Activated CD4-positive, alpha-beta T cell treated with anti-CD3 and anti-CD28 coated beads for 24 hours (primary cell): ENCODE results near the gene CDH4.
A peak's percentile ranks its signal among the peaks of the same experiment; 100 is the strongest.

ENCODE experiments used
- DNase-seq, 2 donors: peaks; one replicate each; pipeline ENCODE4 v3.0.0-alpha.2; 2020; ENCODE audit warnings: low read depth in 2 of 2

CDH4 gene

DNA sequence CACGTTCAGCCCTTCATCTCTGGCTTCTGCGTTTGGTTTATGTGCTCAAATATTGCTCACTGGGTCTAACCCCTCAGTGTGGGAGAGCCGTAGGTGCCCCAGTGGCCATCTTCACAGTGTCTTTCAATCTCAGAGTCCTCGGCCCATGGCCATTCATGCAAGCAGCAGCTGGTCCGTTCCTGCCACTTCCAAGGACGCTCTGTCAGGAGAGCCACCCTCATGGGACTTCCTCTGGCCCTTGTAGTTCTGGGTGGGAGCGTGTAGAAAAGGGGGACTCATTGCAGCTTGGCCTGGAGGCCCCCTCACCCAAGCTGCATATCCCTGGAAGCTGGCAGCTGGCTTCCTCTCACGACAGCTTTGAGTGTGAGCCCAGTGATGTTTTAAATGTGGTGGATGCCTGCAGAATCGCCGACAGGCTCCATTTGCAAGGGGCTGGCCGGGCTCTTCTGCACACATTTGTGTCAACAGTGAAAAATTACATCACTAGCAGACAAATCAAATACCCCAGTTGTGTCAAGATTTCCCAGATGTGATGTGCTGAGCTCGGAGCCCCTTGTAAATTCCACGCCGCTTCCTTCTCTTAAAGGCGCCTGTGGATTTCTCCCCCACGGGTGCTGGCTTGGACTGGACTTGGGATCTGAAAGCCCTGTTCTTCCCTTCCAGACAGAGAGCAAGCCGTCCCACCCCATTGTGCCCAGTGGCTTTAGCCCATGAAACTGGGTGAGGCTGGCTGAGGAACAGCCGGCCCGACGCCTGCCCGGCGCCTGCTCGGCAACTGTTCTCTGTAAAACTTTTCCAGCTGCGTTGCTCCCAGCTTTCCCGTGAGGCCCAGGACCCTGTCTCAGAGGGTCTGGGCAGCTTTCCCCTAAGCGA is 453.6 kb downstream of the CDH4 start:
- DNase-seq = no peak

DNA sequence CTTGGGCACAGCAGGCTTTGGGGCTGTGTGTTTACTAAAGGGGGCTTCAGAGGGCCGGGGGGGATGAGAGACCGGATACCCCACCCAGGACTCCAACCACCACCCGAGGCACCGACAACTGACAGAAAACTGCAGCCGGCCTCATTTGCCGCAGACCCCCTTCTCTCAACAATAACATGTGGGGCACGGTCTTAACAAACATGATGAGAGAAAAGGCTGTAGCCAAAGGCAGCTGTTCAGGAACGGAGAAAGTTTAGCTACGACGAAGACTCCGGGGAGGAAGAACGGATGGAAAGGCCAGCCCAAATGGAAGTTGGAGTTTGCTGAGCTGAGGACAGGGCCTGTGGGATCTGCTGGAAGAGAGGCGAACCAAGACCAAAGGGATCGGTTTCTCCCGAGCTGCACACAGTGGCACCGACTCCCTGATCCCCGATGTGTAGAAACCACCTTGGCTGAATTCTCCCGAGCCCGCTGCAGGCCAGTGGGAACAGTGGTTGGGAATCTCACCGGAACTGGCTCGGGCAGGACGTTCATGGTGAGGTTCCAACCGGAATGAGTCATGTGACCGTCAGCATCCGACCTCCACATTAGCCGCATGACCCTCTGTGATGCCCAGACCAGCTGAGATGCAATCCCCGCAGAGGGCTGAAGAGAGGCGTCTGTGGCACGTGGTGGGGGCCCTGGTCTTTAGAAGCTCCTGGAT is 454.3 kb downstream of the CDH4 start:
- no peak for DNase-seq

DNA sequence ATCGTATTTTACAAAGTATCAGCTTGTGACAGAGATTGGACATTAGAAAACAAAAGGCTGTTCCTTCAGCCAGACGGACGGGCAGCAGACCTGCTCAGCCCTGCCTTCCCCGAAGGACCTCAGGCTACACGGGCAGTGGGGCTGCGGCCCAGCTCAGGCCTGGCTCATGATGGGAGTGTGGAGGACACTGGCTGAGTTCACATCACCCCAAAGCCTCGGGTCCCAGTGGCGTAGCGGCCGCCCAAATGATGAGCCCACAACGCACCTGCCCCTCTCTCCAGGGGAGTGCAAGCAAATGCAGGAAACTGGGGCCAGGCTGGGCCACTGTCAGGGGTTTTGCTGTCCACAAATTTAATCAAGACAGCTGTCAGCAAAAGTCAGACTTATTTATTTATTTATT is 456.8 kb downstream of the CDH4 start:
- DNase-seq = no peak

DNA sequence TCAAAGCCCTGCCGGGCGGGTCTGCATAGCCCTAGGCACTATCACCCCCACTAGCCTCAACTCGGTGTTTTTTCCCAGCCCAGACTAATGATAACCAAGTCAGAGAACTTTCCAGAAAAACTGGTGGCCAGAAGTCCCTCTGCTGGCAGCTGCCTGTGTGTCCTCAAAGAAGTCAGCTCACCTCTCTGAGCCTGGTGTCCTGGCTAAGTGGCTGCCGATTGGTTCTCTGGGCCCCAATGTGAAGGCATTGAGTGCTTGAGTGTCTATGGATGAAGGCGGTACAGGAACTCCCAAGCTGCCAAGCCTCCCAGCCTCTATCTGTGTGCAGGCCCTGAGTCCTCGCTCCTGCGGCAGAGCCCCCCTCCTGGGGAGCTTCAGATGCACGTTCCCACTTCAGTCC is 458.0 kb downstream of the CDH4 start:
- DNase-seq = no peak

DNA sequence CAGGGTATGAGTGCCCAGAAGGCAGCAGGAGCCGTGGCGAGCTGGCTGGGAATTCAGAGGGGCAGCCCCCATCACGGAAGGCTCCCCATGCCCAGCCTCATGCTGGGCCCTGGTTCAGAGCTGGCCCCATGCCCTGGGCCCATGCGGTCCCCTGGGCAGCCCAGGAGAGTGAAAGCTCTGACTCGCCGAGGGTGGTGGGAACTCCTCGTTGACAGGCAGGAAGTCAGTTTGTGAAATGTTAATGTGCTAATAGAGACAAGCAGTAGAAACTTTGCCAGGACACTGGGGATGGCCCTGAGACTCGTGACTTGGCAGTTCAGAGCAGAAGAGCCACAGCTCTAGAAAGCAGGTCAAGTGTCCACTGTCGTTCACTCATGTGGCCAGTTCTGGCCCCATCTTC is 460.6 kb downstream of the CDH4 start:
- DNase-seq = no peak

DNA sequence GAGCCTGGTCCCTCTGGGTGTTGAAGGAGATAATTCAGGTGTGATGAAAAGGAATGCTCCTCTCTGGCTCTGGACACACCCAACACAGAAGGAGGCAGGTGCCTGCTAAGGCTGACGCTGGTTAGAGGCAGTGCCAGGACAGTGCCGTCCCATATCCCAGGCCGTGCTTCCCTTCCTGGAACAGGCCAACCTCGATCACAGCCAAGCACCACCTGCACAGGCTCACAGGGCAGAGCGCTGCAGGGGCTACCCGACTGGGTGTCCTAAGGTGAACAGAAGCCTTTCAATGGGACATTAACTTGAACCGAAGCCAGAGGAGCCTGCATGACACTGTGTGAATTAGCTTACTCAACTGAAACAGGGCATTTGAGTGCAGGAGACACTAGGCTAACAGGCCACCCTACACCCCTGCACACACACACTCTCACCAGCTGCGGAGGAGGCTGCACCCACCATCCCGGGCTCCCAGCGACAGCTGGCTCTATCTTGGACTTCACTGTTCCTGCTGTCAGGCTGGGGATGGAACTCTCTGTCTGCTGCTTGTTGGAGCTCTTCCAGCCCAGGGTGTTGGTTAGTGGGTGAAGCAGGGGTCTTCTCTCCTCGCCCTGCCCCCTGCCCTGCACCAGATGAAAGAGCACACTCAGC is 466.4 kb downstream of the CDH4 start:
- DNase-seq = no peak

DNA sequence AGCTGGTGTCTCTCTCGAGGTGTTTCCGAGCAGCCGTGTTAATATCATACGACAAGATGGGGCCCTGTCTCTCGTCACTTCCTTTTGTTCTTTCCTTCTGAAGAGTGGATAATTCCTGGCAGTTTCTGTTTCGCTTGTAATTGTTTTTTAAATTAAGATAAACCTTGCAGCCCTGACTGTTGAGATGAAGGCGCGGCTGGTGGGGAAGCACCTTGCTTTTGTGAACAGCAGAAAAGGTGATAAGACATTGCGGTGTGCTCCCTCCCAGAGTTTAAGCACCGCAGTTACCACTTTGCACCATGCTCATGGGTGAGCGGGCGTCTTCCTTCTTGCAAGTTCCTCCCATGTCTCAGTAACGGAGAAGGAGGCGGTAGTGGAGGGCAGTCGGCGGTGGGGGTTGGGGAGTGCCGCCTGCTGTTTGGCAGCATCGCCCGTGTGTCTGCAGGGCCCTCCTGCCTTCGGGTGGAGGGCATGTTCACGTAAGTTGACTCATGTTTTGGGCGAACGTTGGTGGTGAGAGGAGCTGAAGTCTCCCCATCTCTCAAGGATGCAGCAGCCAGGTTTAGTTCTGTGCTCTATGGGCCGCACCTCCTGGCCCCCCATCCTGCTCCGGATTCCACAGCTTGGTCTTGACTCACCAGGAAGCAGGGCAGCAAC is 467.8 kb downstream of the CDH4 start:
- DNase-seq = peak in 1 of 2 donors; percentile 10

DNA sequence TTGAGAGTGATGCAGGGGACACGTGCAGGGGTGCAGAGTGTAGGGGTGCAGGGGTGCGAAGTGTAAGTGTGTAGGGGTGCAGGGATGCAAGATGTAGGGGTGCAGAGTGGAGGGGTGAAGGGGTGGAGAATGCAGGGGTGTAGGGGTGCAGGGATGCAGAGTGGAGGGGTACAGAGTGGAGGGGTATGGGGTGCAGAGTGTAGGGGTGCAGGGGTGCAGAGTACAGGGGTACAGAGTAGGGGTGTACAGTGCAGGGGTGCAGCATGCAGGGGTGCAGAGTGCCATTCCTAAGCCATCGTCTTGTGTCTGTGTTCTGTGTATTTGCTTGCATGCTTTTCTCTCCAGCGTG is 468.3 kb downstream of the CDH4 start:
- no peak for DNase-seq

DNA sequence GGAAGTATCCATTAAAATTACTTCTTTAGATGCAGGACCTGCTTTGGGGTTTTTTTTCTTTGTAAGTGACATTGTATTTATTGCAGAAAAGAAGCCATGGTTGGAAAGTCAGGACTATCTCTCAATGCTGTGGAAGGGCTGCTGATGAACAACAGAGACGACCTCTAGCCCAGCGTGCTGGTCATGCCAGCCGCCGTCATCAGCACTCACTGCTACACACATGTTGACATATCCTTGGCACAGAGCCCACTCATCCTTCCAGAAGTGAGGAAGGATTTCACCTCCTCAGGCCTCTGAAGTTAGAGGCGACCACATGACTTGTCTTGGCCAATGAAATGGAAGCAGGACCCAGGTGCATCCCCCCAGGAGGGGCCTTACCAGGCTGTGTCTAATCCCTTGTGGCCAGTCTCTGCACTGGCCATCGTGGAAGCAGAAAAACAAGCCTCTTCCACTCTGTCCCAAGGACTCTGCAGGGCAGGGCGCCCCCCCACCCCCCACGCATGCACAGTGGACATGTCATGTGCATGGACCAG is 470.2 kb downstream of the CDH4 start:
- DNase-seq = no peak

DNA sequence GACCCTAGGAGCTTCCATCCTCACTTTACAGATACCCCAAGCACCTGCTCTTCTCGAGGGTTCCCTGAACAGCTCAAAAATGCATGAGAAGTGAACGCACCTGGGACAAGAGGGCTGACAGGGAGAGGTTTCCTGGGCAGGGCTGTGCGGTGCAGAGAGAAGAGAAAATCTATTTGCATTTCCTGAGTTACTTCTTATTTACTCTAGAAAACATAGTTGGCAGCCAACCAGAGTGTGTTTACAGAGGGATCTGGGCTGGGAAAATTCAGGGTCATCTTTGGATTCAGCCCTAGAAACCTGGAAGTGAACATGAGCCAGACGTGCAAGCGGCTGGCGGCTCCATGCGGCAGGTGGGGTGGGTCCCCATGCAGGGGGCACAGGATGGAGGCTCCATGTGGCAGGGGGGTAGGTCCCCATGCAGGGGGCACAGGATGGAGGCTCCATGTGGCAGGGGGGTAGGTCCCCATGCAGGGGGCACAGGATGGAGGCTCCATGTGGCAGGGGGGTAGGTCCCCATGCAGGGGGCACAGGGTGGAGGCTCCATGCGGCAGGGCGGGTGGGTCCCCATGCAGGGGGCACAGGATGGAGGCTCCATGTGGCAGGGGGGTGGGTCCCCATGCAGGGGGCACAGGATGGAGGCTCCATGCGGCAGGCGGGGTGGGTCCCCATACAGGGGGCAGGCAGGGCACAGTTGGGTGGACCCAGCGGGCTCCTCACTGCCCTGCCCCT is 471.6 kb downstream of the CDH4 start:
- no peak for DNase-seq

DNA sequence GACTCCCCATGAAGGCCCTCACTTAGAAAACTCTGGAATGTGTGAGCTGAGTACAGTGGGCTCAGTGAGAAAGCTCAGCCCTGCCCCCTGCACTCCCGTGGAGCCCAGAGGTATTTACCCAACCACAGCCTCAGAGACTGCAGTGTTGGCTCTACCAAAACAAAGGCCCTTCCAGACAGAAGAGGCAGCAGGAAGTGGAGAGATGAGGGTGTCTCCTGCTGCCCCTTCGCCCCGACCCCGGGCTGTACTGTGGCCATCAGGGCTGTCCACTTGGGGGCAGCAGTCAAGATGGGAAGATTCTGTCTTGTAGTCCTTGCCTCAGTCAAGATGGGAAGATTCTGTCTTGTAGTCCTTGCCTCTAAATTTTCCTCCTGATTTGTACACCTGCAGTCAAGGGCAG is 472.3 kb downstream of the CDH4 start:
- no peak for DNase-seq

DNA sequence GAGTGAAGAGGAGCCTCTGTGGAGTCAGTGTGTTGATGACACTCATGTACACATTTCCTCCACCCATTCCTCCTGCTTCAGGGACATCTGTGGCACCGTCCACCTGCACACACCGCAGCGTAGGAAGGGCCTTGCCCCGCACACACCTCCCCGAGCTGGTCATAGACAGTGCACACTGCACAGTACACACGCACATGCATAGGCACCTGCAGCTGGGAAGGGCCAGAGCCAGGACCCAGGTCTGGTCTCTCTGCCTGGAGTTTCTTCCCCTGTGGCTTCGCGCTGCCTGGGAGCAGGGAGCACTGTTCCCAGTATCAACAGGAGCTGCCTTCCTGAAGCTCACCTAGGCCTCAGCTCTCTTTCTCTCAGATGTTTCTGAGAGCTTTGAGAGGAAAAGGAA is 473.1 kb downstream of the CDH4 start:
- DNase-seq = no peak

DNA sequence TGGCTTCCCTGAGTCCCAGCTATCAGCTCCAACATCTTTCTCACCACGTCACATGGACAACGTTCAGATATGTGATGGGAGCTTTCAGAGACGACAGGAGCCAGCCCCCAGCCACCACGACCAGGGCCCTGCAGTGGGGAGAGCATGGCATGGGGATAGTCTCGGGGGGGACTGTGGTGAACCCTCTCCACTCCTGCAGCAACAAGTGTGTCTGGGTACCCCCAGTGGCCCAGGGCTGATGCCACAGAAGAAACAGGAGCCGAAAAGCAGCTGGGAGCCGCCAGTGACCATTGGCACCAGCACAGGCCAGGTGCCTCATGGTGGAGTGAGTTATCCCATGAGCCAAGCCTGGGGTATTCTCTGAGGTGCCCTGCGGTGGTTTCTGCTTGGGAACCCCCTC is 473.9 kb downstream of the CDH4 start:
- no peak for DNase-seq

DNA sequence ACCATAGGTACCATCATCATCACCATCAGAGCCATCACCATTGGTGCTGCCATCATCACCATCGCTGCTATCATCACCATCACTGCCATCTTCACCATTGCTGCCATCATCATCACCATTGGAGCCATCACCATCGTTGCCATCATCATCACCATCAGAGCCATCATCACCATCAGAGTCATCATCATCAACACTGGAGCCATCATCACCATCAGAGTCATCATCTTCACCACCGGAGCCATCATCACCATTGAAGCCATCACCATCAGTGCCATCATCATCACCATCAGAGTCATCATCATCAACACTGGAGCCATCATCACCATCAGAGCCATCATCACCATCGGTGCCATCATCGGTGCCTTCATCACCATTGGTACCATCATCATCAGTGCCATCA is 474.9 kb downstream of the CDH4 start:
- no peak for DNase-seq

DNA sequence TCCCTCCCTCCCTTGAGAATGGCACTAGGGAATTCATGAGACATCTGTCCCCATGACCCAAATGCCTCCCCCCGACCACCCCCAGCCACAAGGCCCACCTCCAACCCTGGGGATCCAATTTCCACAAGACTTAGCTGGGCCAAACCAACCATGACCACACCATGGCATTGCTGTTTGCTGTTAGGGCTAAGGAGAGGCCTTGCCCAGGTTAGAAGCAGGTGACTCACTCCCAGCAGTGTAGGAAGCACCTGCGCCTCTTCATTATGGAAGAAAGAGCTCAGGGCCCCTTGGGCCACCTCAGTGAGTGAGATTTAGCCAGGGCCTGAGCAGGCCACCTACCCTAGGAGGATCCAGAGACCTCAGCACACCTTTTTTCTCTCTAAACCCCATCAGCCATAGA is 475.7 kb downstream of the CDH4 start:
- no peak for DNase-seq

DNA sequence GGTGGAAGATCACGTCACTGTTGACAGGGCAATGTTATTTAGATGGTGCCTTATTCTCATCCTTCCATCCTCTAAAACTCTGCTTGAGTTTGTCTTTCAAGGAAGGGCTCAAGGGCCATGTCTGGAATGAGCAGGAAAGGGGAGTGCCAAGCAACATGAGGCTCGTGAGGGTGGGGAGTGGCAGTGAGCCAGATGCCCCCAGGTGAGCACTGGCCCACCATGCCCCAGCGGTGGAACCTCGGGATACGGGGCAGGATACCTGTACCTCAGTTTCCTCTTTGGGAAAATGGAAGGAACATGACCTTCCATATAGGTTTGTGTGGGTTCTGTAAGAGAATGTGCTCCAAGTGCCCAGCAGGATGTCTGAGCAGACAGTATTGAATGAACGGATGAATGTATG is 476.3 kb downstream of the CDH4 start:
- no peak for DNase-seq

DNA sequence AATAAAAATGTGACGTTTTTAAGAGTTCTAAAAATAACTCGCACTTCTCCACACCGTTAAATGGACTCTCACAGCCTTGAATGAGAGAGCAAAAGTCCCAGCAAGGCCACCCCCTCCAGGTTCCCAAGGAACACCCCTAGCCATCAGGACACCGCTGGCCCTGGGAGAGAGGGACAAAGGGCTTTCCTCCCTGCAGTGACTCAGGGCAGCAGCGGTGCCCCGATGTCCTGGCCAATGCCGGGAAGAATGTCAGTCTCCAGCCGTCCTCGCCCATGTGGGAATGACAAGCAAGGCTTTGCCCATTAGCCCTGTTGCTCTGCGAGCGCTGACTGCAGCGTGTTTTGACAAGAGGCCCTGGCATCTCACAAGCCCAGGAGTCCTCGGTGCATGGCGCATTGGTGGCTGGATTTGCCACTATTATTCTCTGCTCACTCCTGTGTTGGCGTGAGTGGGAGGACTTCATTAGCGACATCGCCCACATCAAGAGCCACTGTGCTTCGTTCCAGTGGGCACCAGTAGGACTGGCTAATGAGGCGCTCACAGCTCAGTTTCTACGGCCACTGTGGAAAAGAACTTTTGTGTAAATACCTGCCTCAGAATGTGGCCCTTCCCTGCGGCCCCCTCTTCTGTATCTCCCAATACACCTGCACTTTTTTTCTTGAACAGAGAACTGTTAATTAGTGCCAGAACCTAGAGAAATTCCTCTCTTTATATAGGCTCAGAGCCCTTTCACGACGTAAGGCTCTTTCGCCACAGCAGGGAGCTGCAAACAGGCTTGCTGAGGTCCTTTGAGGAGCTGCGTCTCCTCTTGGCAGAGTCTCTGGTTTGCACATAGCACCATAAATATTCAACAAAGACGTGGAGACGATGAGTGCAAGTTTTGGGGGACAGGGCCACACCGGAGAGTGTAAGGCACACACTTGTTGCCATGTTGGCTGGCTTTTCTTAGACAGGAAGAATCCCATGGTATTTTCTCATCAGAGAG is 477.0 kb downstream of the CDH4 start:
- no peak for DNase-seq

DNA sequence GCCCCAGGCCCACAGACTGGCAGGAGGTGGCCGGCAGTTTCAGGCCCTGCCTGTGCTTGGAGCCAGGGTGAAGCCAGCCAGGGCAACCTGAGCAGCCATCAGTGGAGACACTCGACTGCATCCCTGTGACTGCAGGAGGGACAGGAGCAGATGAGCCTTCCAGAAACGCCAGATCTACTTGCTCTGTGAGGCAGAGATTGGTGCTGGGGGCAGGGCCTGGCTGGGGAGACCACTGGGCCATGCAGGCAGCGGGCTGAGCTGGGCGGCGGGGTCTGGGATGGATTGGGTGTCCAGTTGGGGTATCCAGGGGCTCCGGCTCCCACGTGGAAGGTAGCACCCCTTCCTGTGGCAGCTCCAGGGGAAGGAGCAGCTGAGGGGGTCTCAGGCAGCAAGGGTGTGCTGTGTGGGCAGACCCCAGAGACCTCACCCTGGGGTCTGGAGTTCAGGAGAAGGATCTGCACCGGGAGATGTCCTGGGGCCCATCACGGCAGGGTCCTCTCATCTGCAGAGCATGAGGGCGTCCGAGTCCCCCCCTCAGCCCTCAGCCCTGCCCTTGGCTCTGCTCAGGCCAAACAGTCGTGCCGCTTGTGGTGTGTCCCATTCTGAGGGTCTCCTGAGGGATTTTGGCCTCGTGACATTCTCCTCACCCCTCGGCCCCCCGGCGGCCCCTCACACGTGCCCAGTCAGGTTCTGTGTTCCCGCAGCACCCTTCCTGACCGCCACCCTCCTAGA is 478.7 kb downstream of the CDH4 start:
- no peak for DNase-seq

DNA sequence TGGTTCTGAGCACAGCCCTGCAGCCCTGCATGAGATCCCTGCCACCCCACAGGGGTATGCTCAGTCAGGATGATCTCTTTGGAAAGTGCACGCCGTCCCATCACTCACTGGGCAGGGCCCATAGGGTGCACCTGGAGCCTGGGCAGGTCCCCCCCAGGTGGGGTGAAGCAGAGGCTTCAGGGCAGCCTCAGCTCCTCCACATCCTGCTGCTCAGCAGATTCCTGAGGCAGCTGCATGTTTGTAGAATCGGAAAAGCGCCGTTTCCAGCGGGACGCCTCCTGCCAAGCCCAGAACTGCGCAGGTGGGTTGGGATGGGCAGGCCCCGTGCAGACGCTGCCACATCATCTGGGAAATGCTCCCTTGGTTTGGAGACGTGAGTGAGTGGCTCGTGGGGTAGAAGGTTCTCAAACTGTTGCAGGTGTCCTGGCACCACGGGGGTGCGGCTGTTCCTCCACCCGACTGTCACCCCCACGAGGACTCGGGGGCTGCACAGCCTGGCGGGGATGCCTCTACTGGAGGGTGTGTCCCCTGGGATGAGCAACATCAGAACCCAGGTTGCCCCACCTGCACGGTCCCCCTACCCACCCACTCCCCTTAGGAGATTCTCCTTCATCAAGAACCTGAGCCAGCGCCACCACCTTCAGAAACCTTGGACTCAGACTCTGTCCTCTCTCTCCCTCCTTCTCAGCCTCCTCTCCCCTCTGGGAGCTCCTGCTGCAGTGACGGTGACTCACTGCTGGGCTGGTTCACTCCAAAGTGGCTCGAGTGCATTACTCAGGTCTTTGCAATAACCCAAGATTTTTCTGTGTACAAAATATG is 479.5 kb downstream of the CDH4 start:
- no peak for DNase-seq
